ENCODE measurements around the gene TNRC6C. TPM values are rescaled to one million over a fixed set of nuclear protein-coding genes. Genes with fewer than 3 reads are reported as not detected.
"Not testable (repeated sequence)": the region's sequence is repeated elsewhere in the genome, so short reads cannot be mapped to it uniquely, and the experiment has no call there.

The TNRC6C gene
- total RNA-seq, 1 donor from 2014 or later = 11.0 TPM

- no peak for DNase-seq (ENCODE audit: low spot score)
- no peak for ATAC-seq
These were observed 83.1 kb downstream of the TNRC6C start for GRCh38 chr17:78041386-78042179.

DNA sequence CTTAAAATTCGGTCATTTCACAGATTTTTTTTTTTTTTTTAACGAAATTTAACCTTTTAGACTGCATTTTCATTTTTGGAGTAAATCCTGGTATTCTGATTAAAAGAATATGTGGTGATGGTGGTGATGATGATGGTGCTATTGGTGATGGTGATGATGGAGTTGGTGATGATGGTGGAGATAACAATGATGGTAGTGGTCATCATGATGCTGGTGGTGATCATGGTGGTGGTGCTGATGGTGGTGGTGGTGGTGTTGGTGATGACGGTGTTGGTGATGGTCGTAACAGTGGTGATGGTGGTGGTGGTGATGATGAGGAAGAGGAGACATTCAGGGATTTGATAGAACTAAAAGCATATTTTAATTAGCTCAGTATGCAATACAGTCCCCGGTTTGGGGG lies 84.0 kb downstream of the TNRC6C start:
- DNase-seq (ENCODE audit: low spot score) (no peak), ATAC-seq (no peak)

- ATAC-seq (no peak), DNase-seq (ENCODE audit: low spot score) (no peak)
These were observed 84.5 kb downstream of the TNRC6C start for GRCh38 chr17:78043031-78043430.

DNA sequence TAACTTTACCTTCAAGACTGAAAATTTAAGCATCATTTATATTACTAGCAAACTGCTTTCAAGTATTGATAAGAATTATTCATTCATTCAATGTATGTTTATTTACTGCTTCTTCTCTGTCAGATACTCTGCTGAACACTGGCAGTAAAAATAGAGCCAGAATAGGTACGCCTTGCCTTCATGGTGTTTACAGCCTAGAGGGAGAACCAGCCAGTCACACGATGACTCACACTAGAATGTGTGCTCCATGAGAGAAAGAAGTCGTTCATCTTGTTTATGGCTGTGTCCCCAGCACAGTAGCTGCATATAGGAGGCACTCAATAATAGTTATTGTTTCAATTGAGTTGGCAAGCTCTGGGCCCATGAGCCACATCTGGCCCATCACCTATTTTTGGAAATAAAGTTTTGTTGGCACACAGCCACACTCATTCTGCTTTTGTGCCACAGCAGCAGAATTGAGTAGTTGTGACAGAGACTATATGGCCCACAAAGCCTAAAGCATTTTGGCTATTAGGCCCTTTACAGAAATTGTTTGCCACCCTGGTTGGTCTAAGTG lies 85.9 kb downstream of the TNRC6C start:
- ATAC-seq = no peak

GRCh38 chr17:78045316-78045715 lies 86.8 kb downstream of the TNRC6C start:
- ATAC-seq (no peak), DNase-seq (ENCODE audit: low spot score) (no peak)

More for the DNA sequence above, 85.9 kb downstream of the TNRC6C start:
- no peak for DNase-seq (ENCODE audit: low spot score)

DNA sequence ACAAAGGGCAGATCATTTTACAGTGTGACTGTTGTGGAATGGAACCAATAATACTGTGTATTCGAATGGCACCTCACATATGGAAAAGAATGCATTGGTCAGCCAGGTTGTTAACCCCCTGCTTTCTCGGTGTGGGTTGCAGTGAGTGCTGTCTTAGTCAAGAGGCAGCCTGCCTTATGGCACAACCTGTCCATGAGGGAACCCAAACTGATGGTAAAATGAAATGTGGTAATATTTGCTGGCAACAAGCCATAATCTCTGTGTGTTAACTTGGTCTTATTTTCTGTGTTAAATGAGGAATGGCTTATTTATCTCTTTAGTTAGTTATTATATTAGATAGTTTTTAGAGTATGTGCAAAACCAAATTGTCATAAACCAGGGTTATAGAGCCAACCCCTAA lies 88.4 kb downstream of the TNRC6C start:
- ATAC-seq (no peak), DNase-seq (ENCODE audit: low spot score) (no peak)

DNA sequence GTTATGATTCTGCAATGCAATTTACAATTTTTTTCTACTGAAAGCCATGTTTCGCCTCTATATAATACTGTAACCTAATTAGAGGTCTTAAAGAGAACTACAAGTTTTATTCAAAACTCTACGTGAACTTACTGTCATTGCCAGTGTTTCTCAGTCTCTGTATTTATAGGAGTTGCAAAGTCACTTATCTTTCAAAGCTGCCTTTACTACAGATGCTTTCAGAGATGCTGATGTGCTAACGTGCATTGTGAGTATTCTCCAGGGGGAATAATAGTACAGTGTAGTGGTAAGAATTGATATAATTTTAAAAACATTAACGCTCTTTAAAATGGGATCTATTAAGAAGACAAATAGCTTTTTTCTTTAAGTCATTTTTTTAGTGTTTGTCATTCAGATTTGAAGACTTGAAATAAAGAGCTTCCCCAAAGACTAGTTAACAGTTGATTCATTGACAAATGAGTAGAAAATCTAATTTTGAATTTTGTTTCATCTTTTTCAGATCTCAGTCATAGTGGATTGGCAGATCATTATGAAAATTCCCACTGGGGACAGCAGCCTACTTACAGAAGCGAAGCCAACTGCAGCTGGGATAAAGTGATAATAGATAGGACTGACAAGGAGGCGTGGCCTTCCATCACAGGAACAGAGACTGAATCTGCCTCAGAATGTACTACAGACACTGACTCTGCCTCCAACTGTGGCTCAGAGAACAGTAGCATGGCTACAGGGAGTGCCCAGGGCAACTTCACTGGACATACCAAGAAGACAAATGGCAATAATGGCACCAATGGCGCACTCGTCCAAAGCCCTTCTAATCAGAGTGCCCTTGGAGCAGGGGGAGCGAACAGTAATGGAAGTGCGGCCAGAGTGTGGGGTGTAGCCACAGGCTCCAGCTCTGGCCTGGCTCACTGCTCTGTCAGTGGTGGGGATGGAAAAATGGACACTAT lies 90.1 kb downstream of the TNRC6C start:
- no peak for ATAC-seq
- DNase-seq (ENCODE audit: low spot score) = no peak

- no peak for DNase-seq (ENCODE audit: low spot score)
- ATAC-seq = no peak
These were observed 91.1 kb downstream of the TNRC6C start for GRCh38 chr17:78049609-78050008.

- DNase-seq (ENCODE audit: low spot score) (no peak), ATAC-seq (peak; percentile 17)
These were observed 92.9 kb downstream of the TNRC6C start for GRCh38 chr17:78051186-78051972.

DNA sequence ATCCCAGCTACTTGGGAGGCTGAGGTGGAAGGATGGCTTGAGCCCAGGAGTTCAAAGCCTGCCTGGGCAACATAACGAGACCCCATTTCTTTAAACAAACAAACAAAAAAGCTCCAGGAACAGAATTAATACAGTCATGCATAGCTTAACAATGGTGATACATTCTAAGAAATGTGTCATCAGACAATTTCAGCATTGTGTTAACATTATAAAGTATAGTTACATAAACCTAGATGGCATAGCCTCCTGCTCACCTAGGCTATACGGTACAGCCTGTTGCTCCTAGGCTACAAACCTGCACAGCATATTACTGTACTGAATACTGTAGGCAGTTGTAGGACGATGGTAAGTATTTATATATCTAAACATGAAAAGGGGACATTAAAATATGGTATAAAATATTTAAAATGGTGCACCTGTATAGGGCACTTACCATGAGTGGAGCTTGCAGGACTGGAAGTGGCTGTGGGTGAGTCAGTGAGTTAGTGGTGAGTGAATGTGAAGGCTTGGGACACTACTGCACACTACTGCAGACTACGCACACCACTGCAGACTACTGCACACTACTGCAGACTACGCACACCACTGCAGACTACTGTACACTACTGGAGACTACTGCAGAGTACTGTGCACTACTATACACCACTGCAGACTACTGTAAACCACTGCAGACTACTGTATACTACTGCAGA lies 95.4 kb downstream of the TNRC6C start:
- ATAC-seq (no peak), DNase-seq (ENCODE audit: low spot score) (no peak)

GRCh38 chr17:78057113-78057740 lies 98.7 kb downstream of the TNRC6C start:
- no peak for ATAC-seq
- DNase-seq (ENCODE audit: low spot score) = no peak

DNA sequence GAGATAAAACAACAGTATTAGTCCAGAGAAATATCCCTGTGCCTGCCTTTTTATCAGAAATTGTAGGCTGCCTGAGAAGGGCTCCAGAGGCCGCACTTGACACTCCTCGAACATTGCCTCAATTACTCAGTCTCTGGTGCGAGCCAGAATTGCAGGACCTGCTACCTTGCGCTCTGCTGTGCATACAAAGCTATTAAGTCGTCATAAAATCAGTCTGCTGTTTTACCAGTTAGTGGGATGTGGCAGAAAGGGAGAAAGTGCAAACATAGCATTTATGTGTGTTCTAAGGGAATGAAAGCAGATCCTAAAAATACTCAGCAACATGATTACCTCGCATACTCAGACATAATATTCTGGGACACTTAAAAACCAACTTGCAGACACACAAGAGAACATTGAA lies 99.5 kb downstream of the TNRC6C start:
- ATAC-seq (no peak), DNase-seq (ENCODE audit: low spot score) (no peak)

- no peak for ATAC-seq
These were observed 100.1 kb downstream of the TNRC6C start for GRCh38 chr17:78058581-78058980.

GRCh38 chr17:78062596-78062995 lies 104.1 kb downstream of the TNRC6C start:
- ATAC-seq = no peak

More at GRCh38 chr17:78058581-78058980, 100.1 kb downstream of the TNRC6C start:
- no peak for DNase-seq (ENCODE audit: low spot score)

DNA sequence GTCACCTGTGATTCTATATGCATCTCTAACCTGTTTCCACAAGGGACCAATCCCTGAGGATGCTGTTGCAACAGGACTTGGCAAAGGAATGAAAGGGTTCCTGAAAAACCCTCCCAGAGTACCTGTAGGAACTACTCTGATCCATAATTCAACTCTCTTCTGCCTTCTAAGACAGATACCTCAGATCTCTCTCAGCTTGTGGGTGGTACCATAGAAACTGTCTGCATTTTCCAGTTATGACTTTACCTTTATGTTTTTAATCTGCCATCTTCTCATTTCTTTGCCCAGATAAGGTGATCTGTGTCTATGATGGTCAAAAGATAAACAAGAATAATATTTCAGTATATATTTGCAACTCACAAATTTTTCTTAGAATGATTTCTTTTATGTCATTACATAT lies 105.0 kb downstream of the TNRC6C start:
- DNase-seq (ENCODE audit: low spot score) = no peak
- no peak for ATAC-seq

More at GRCh38 chr17:78062596-78062995, 104.1 kb downstream of the TNRC6C start:
- DNase-seq (ENCODE audit: low spot score) = no peak

DNA sequence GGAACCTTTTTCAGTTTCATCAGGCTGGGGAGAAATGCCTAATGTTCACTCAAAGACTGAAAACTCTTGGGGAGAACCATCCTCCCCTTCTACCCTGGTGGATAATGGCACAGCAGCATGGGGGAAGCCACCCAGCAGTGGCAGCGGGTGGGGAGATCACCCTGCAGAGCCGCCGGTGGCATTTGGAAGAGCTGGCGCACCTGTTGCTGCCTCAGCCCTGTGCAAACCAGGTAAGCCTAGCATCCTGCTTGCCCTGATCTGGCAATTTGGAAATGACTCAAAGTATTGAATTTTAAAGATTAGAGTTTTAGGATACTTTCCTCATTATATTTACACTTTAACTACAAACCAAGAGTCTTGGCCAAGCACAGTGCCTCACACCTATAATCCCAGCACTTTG lies 106.2 kb downstream of the TNRC6C start:
- no peak for DNase-seq (ENCODE audit: low spot score)
- ATAC-seq = no peak

GRCh38 chr17:78066976-78067375 lies 108.5 kb downstream of the TNRC6C start:
- ATAC-seq; DNase-seq (ENCODE audit: low spot score): not testable (repeated sequence)

GRCh38 chr17:78069695-78070094 lies 111.2 kb downstream of the TNRC6C start:
- no peak for ATAC-seq

DNA sequence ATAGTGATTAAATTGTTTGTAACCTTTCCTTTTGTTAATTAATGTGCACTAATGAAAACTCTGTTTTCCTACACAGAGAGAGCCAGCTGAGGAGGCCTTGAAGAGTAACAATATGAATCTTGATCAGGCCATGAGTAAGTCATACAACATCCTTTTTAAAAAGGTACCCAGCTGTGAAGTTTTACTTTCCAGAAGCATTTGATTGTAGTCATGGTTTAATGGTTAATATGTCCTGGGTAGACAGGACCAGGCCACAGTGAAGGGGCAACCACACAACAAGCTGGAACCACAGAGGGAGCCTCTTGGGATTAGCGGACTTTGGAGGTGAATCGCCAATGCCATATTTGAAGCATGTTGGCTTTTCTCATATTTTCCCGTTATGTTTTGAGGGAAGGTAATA lies 114.5 kb downstream of the TNRC6C start:
- no peak for ATAC-seq
- no peak for DNase-seq (ENCODE audit: low spot score)

More at GRCh38 chr17:78069695-78070094, 111.2 kb downstream of the TNRC6C start:
- DNase-seq (ENCODE audit: low spot score) = no peak

Measured in left lobe of liver (tissue), 2 donors.